Measurements from ENCODE around the gene TMC2.

DNA sequence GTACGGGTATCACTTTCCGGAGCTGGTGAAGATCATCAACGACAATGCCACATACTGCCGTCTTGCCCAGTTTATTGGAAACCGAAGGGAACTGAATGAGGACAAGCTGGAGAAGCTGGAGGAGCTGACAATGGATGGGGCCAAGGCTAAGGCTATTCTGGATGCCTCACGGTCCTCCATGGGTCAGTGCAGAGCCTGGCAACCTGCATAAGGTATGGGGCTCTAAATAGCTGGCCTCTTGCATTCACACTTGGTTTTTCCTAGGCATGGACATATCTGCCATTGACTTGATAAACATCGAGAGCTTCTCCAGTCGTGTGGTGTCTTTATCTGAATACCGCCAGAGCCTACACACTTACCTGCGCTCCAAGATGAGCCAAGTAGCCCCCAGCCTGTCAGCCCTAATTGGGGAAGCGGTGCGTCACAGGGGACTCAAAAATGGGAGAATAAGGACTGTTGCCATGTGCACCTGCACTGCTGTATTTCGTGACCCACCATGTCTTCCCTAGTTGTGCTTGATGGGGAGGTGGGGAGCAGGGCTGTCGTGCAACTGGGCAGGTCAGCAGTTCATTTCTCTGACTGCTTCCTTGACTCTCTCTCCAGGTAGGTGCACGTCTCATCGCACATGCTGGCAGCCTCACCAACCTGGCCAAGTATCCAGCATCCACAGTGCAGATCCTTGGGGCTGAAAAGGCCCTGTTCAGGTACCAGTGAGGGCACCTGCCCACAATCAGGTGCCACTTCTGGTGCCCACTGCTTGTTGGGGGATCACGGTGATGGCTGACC, 119.2 kb downstream of the TMC2 start:
- TF ChIP-seq EMX1 (CRISPR knock-in tag; IDR thresholded peaks at IDR 0.05) (no peak), NR2C2 (CRISPR knock-in tag; IDR thresholded peaks at IDR 0.05) (no peak), NR3C1 (CRISPR knock-in tag; conservative IDR thresholded peaks at IDR 0.05; ENCODE audit: low read depth) (no peak), TP53 (CRISPR knock-in tag; IDR thresholded peaks at IDR 0.05) (no peak)
- TF ChIP-seq, protein P1, sequence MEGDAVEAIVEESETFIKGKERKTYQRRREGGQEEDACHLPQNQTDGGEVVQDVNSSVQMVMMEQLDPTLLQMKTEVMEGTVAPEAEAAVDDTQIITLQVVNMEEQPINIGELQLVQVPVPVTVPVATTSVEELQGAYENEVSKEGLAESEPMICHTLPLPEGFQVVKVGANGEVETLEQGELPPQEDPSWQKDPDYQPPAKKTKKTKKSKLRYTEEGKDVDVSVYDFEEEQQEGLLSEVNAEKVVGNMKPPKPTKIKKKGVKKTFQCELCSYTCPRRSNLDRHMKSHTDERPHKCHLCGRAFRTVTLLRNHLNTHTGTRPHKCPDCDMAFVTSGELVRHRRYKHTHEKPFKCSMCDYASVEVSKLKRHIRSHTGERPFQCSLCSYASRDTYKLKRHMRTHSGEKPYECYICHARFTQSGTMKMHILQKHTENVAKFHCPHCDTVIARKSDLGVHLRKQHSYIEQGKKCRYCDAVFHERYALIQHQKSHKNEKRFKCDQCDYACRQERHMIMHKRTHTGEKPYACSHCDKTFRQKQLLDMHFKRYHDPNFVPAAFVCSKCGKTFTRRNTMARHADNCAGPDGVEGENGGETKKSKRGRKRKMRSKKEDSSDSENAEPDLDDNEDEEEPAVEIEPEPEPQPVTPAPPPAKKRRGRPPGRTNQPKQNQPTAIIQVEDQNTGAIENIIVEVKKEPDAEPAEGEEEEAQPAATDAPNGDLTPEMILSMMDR (IDR thresholded peaks at IDR 0.05), result no peak
- TF ChIP-seq, protein P2, sequence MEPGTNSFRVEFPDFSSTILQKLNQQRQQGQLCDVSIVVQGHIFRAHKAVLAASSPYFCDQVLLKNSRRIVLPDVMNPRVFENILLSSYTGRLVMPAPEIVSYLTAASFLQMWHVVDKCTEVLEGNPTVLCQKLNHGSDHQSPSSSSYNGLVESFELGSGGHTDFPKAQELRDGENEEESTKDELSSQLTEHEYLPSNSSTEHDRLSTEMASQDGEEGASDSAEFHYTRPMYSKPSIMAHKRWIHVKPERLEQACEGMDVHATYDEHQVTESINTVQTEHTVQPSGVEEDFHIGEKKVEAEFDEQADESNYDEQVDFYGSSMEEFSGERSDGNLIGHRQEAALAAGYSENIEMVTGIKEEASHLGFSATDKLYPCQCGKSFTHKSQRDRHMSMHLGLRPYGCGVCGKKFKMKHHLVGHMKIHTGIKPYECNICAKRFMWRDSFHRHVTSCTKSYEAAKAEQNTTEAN (CRISPR knock-in tag; IDR thresholded peaks at IDR 0.05), result no peak
- TF ChIP-seq, protein P3, sequence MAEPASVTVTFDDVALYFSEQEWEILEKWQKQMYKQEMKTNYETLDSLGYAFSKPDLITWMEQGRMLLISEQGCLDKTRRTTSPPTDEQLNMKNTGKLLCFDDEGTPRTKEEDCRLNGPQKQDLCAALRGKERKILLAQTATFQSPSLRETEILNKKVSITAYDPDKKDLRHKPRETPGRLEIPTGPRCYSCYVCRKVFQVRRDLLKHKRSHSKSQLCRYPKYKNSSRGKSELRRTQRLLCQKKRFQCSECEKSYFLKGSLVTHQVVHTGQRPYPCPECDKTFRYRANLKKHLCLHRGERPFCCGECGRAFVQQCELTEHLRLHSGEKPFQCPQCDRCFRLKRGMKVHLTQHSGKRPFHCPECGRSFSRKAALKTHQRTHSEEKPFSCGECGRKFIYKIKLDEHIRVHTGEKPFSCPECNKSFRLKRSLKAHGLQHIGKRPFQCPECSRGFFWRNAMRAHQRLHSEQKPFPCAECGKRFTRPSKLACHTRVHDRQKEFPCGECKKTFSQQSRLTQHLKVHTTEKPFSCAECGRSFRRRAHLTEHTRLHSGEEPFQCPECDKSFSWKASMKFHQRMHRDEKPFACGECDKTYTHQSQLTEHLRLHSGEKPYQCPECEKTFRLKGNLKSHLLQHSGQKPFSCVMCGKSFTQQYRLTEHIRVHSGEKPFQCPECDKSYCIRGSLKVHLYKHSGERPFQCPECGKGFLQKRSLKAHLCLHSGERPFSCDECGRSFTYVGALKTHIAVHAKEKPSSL (CRISPR knock-in tag; conservative IDR thresholded peaks at IDR 0.05), result no peak

Data from WTC11 (cell line).